Duodenal mucosa (tissue), 2 donors: ENCODE data around the gene MAD1L1.

Experiments
- H3K27ac ChIP-seq: one replicate; pipeline ENCODE4 v1.7.0; 2013; ENCODE audit warnings: low read depth, low read length
- H3K27me3 ChIP-seq, 2 donors: one replicate each; pipeline ENCODE4 v1.7.0; 2013; ENCODE audit warnings: low read length in 2 of 2, control low read depth in 1 of 2; ENCODE audit not compliant: insufficient read depth in 2 of 2, control insufficient read depth in 1 of 2
- H3K36me3 ChIP-seq, 2 donors: one replicate each; pipeline ENCODE4 v1.7.0; 2013; ENCODE audit warnings: low read length in 2 of 2, control low read depth in 1 of 2; ENCODE audit not compliant: insufficient read depth in 2 of 2, control insufficient read depth in 1 of 2
- H3K4me1 ChIP-seq, 2 donors: one replicate each; pipeline ENCODE4 v1.7.0; 2013; ENCODE audit warnings: low read length in 2 of 2, control low read depth in 1 of 2; ENCODE audit not compliant: insufficient read depth in 2 of 2, control insufficient read depth in 1 of 2
- H3K4me3 ChIP-seq, 2 donors: one replicate each; pipeline ENCODE4 v1.7.0; 2013; ENCODE audit warnings: low read length in 2 of 2, low read depth in 1 of 2
- H3K9ac ChIP-seq, 2 donors: one replicate each; pipeline ENCODE4 v1.7.0; 2013; ENCODE audit warnings: low read length in 2 of 2, low read depth in 1 of 2
- H3K9me3 ChIP-seq, 2 donors: one replicate each; pipeline ENCODE4 v1.7.0; 2013; ENCODE audit warnings: low read length in 2 of 2, control low read depth in 1 of 2; ENCODE audit not compliant: control insufficient read depth in 1 of 2

MAD1L1 gene

DNA sequence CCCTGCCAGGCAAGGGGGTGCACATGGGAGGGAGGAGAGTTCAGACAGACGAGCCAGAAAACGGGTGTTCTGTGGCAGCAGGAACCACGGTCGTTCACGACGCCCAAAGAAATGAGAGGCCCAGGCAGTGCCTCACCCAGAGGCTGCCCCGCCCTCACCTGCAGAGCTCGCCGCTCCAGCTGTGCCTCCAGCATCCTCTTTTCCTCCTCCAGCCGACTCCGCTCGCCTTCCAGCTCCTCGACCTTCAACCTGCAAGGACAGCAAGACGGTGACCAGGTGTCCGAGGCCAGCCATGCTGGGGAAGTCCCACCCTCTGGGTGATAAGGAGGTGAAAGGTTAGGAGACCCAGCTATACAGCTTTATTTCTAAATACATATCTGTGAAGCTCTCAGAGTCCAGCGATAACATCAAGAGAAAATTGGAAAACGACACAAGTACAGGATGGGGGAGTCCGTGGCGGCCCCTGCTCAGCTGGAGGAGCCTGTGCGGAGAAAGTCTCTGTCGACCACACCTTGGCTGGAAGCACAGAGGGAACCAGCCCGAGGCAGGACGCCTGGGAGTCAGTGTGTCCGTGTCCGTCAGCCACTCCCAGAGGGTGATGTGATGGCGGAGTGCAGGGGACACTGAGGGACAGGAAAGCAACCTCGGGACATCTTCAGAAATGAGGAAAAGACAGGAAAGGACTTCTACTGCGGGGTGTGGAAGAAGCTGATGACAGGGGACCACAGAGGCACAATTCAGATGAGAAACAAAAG, 275.1 kb downstream of the MAD1L1 start:
- no peaks in the 10 kb centered on the region for H3K4me1 ChIP-seq
- H3K9ac ChIP-seq: no peak overlapping the region
- H3K4me3 ChIP-seq: no peak overlapping the region
- peaks cover 0 to 4% of the 10 kb centered on the region in 2 donors for H3K36me3 ChIP-seq
- peaks cover 0 to 4% of the 10 kb centered on the region in 2 donors for H3K9me3 ChIP-seq
- no peak overlapping the region for H3K27ac ChIP-seq
- no peaks in the 10 kb centered on the region for H3K27me3 ChIP-seq

DNA sequence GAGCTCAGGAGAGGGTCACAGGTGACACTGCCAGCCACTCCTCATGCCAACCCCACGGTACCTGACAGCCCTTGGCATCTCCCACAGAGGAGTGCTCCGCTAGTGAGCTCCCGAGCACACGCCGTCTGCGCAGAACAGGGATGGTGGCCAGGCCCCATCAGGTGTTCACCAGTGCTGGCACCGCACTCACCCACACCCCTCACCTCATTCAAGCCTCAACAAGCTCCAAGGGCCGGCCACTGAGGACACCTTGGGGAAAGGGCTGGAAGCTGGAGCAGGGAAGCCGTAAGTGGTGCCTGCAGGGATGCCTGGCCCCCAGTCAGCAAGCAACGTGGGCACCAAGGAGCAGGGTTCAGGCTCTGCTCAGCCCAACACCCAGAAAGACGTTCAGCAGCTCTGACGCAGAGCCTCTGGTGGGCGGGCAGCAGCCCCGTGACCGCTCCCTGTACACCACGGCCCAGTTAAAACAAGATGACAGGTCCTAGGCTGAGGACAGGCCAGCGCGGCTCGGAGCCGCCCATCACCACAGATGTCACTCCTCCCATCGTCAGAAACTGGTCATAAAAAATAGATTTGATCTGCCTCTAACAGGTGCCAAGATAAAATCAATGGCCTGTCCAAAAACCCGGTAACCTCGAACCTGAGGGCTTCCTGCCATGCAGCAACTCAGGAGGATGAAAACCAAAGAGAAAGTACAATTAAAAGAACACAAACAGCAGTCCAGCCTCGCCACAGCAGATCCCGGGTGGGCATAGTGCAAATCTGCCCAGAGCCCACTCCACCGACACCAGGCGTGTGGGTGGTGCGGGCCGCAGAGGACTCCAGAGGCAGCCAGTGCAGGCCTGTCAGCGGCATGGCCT, 275.9 kb downstream of the MAD1L1 start:
- Histone ChIP-seq H3K9me3 (peaks cover 0 to 4% of the 10 kb centered on the region in 2 donors), H3K4me3 (no peak overlapping the region), H3K27me3 (no peaks in the 10 kb centered on the region), H3K36me3 (peaks cover 0 to 4% of the 10 kb centered on the region in 2 donors), H3K9ac (no peak overlapping the region), H3K27ac (no peak overlapping the region), H3K4me1 (no peaks in the 10 kb centered on the region)

DNA sequence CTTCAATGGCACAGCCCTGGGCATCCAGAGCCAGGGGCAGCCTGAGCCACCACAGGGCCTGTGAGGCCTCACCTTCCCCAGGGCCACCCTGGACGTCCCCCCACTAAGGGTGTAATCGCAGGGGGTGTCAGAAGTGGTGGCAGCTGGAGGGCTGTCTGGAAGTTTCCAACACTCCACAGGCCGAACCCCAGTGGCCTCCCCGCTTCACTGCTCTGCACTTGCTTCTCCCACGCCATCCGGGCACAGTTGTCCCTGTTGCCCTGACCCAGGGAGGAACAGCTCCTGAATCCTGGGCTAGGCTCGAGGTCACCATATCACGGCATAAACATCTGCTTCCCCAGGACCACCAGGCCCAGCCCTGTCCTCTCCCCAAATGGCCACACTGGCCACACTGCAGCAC, 276.6 kb downstream of the MAD1L1 start:
- Histone ChIP-seq H3K36me3 (peaks cover 0 to 4% of the 10 kb centered on the region in 2 donors), H3K9me3 (peaks cover 0 to 4% of the 10 kb centered on the region in 2 donors), H3K27me3 (no peaks in the 10 kb centered on the region), H3K9ac (no peak overlapping the region), H3K4me3 (no peak overlapping the region), H3K27ac (no peak overlapping the region), H3K4me1 (peaks cover 0 to 2% of the 10 kb centered on the region in 2 donors)

DNA sequence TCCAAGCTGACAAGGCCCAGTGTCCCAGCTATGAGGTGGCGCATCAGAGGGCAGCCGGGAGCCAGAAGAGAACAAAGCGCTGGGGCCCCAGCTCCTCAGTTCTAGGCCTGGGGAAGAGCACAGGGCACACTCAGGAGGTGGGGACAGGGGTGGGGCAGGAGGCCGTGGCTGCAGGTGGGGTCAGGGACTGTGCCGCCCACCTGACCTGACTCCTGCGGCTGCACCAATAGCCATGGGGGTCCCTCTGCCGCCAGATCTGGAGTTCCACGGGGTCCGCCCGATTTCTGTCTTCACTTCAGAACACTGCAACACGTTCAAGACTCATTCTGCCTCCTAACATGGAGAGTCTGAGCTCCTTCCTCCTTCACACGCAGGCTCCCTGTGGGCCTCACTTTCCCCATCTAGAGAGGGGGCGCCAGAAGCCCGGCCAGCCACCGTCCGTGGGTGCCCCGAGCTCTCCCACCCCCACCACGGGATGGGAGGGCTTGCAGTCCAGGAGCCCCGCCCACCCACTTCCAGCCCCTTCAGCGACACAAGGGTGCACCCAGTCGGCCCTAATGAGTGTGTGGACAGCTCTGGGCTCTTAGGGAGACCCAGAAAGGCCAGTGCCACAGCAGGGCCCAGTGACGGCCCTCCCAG, 278.3 kb downstream of the MAD1L1 start:
- Histone ChIP-seq H3K9me3 (no peaks in the 10 kb centered on the region), H3K27ac (no peak overlapping the region), H3K4me3 (no peak overlapping the region), H3K4me1 (peaks cover 0 to 5% of the 10 kb centered on the region in 2 donors), H3K36me3 (peaks cover 0 to 4% of the 10 kb centered on the region in 2 donors), H3K9ac (no peak overlapping the region), H3K27me3 (no peaks in the 10 kb centered on the region)

DNA sequence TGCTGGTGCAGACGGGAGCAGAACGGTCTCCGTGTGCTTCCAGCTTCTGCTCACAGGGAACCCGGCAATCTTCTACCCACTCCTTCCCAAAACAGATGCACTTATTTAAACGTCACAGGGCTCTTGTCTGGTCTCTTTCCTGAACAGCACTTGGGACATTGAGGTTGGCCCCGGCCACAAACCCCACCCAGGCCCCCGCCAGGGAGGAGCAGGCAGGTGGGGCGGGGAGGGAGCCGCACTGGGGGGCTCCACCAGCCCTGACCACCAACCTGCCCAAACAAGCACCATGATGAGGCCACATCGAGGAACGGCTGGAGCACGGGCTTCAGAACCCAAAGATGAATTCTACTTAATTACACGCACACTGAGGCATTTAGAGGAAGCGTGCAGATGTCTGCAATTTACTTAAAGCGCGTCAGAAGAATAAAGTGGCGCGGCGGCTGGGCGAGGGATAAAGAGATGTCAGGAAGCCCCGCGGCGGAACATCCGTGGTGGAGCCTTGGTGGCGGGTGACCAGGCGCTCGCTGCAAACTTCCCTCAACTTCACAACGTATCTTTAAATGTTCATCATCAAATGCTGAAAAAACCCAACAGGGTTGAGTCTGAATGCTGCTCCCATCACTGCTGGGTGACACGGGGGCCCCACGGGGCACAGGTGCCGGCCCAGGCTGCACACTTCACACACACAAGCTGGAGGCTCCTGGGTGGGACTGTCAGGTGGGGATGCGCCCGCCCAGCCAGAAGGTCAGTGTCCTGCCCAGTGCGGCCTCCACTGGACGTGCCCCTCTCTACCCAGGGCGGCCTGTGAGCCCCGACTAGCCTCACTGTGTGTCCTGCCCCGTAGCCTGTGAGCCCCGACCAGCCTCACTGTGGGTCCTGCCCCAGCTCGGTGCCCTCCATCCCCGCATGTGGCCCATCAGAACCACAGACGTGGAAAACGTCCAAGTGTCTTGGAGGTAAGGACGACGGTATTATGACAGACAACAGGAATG, 279.2 kb downstream of the MAD1L1 start:
- H3K4me3 ChIP-seq: no peak overlapping the region
- H3K27me3 ChIP-seq: no peaks in the 10 kb centered on the region
- H3K4me1 ChIP-seq: peaks cover 0 to 5% of the 10 kb centered on the region in 2 donors
- H3K27ac ChIP-seq: no peak overlapping the region
- peaks cover 0 to 4% of the 10 kb centered on the region in 2 donors for H3K36me3 ChIP-seq
- no peak overlapping the region for H3K9ac ChIP-seq
- H3K9me3 ChIP-seq: no peaks in the 10 kb centered on the region

DNA sequence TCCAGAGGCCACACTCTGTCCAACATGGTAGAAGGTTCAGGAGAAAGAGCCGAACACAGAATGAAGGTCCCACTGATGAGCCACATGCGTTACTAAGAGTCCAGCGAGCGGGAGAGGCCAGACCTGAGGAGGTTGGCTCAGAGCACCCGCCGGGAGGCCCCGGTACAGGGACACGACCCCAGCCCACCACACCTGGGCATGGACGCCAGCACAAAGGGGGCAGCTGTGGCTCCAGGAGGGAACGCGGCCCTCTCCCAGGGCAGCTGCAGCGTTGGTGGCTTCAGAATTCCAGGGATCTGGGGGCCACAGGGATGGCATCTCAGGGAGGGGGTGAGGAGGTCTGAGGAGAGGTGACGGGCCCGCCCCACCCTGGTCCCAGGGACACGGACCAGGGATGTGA, 280.0 kb downstream of the MAD1L1 start:
- no peak overlapping the region for H3K9ac ChIP-seq
- no peaks in the 10 kb centered on the region for H3K9me3 ChIP-seq
- peaks cover 0 to 4% of the 10 kb centered on the region in 2 donors for H3K36me3 ChIP-seq
- H3K4me3 ChIP-seq: no peak overlapping the region
- H3K4me1 ChIP-seq: peaks cover 0 to 5% of the 10 kb centered on the region in 2 donors
- no peaks in the 10 kb centered on the region for H3K27me3 ChIP-seq
- H3K27ac ChIP-seq: no peak overlapping the region

DNA sequence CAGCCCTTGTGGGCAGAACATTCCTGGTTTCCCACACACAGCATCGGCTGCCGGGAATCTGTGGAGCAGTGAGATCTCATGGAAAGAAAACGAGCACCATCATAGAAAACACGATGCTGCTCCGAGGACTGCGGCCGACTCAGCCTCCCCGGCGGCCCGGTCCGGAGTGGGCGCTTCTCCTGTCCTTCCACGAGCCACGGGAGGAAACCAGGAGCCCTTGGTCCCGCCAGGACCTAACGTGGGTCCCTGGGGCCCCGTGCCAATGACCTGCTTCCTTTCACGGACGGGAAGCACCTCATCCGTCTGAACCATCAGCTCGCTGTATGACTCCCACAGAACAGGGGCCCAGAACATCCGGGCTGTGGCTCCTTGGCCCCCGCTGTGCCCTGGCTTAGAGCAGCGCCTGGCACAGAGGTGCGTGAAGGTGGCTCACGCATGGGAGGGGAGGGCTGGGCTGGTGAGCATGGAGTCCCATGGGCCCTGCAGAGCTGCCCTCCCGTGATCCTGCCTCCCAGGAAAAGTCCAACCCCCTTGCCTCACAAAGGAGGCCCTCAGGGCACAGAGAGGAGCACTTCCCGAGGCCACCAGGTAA, 280.5 kb downstream of the MAD1L1 start:
- peaks cover 0 to 4% of the 10 kb centered on the region in 2 donors for H3K36me3 ChIP-seq
- no peaks in the 10 kb centered on the region for H3K9me3 ChIP-seq
- H3K27me3 ChIP-seq: no peaks in the 10 kb centered on the region
- no peak overlapping the region for H3K27ac ChIP-seq
- H3K4me3 ChIP-seq: no peak overlapping the region
- no peak overlapping the region for H3K9ac ChIP-seq
- peaks cover 0 to 5% of the 10 kb centered on the region in 2 donors for H3K4me1 ChIP-seq

DNA sequence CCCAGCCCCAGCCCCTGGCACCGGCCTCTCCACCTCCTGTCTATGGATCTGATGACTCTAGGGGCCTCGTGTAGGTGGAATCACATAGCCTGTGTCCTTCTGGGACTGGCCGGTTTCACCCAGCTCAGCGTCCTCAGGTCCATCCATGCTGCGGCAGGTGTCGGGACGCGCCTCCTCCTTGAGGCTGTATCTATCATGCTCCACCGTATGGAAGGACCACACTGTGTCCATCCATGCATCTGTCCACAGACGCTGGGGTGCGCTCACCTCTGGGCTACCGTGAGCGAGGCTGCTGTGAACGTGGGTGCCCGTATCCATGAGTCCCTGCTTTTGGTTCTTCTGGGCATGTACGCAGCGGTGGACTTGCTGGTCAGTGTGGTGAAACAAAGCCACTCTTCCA, 281.1 kb downstream of the MAD1L1 start:
- Histone ChIP-seq H3K4me3 (no peak overlapping the region), H3K9ac (no peak overlapping the region), H3K27me3 (no peaks in the 10 kb centered on the region), H3K27ac (no peak overlapping the region), H3K9me3 (no peaks in the 10 kb centered on the region), H3K4me1 (peaks cover 0 to 5% of the 10 kb centered on the region in 2 donors), H3K36me3 (peaks cover 0 to 4% of the 10 kb centered on the region in 2 donors)

DNA sequence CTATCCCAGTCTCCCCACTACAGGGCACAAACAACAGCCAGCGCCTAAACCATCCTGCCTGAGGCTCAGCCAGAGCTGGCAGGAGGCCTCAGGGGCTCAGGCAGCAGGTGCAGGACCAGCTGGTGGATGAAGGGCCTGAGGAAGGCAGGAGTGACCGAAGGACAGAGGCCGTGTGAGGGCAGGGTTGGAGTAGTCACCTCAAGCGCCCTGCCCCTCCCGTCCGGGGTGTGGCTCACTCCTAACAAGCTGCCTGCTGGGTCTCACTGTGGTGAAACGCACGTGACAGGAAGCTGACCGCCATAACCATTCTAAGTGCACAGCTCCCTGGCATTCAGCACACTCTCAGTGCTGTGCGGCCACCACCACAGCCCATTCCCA, 281.6 kb downstream of the MAD1L1 start:
- no peaks in the 10 kb centered on the region for H3K9me3 ChIP-seq
- H3K4me3 ChIP-seq: no peak overlapping the region
- H3K9ac ChIP-seq: no peak overlapping the region
- H3K27me3 ChIP-seq: no peaks in the 10 kb centered on the region
- no peak overlapping the region for H3K27ac ChIP-seq
- H3K36me3 ChIP-seq: peaks cover 0 to 1% of the 10 kb centered on the region in 2 donors
- H3K4me1 ChIP-seq: peaks cover 0 to 5% of the 10 kb centered on the region in 2 donors
